NCI-H748 treated with DMSO at 0.1 percent for 48 hours (cell line): ENCODE data around the gene LCLAT1.

Experiments
- DNase-seq: peaks from one replicate; lab custom pipeline; 2025; lab: John Stamatoyannopoulos, UW

LCLAT1 gene

GRCh38 chr2:30424231-30424630 is 22.8 kb upstream of the LCLAT1 start:
- DNase-seq: no peak

GRCh38 chr2:30425326-30425725 is 21.7 kb upstream of the LCLAT1 start:
- no peak for DNase-seq

GRCh38 chr2:30427606-30428347 is 19.3 kb upstream of the LCLAT1 start:
- DNase-seq: no peak

GRCh38 chr2:30428348-30428662 is 18.7 kb upstream of the LCLAT1 start:
- DNase-seq: no peak

GRCh38 chr2:30428827-30429461 is 18.1 kb upstream of the LCLAT1 start:
- no peak for DNase-seq

GRCh38 chr2:30433541-30434299 is 13.3 kb upstream of the LCLAT1 start:
- no peak for DNase-seq

GRCh38 chr2:30434708-30435107 is 12.3 kb upstream of the LCLAT1 start:
- DNase-seq: no peak

- no peak for DNase-seq
Measured at GRCh38 chr2:30436859-30437435, 10.1 kb upstream of the LCLAT1 start.

GRCh38 chr2:30437809-30438548 is 9.1 kb upstream of the LCLAT1 start:
- no peak for DNase-seq

- DNase-seq: no peak
Measured at GRCh38 chr2:30439296-30439695, 7.8 kb upstream of the LCLAT1 start.

GRCh38 chr2:30439879-30440278 is 7.2 kb upstream of the LCLAT1 start:
- DNase-seq: no peak

- no peak for DNase-seq
Measured at GRCh38 chr2:30441023-30441422, 6.0 kb upstream of the LCLAT1 start.

- no peak for DNase-seq
Measured at GRCh38 chr2:30443081-30443480, 4.0 kb upstream of the LCLAT1 start.

- DNase-seq: no peak
Measured at GRCh38 chr2:30444273-30444672, 2.8 kb upstream of the LCLAT1 start.

- no peak for DNase-seq
Measured at GRCh38 chr2:30445266-30445821, 1.7 kb upstream of the LCLAT1 start.

- no peak for DNase-seq
Measured at GRCh38 chr2:30446602-30447148, 371 bp upstream of the LCLAT1 start.

GRCh38 chr2:30448308-30448707 is 1.3 kb downstream of the LCLAT1 start:
- DNase-seq: no peak

GRCh38 chr2:30448866-30449265 is 1.8 kb downstream of the LCLAT1 start:
- no peak for DNase-seq

GRCh38 chr2:30450025-30450424 is 3.0 kb downstream of the LCLAT1 start:
- DNase-seq: no peak

GRCh38 chr2:30453498-30453897 is 6.5 kb downstream of the LCLAT1 start:
- DNase-seq: no peak

- no peak for DNase-seq
Measured at GRCh38 chr2:30454571-30454970, 7.5 kb downstream of the LCLAT1 start.
